ENCODE measurements around the gene OTOP2.

DNA sequence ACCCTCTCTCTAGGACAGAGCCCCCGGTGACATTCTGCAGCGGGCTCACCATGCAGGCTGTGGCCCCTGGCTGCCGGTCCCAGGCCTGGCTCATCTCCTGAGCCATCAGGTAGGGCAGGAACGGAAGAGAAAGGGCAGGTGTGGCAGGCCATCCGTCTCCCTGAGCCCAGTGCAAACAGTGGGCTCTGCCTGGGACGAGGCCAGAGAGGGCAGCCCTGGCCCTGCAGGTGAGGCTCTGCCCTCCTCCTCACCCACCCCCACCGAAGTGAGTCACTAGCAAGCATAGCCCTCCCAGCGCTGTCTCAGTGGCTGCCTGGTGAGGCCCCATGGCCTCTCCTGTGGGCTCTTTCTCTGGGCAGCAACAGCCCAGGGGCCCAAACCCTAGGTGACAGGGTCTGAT, 26.1 kb downstream of the OTOP2 start:
- TF ChIP-seq, protein P1, sequence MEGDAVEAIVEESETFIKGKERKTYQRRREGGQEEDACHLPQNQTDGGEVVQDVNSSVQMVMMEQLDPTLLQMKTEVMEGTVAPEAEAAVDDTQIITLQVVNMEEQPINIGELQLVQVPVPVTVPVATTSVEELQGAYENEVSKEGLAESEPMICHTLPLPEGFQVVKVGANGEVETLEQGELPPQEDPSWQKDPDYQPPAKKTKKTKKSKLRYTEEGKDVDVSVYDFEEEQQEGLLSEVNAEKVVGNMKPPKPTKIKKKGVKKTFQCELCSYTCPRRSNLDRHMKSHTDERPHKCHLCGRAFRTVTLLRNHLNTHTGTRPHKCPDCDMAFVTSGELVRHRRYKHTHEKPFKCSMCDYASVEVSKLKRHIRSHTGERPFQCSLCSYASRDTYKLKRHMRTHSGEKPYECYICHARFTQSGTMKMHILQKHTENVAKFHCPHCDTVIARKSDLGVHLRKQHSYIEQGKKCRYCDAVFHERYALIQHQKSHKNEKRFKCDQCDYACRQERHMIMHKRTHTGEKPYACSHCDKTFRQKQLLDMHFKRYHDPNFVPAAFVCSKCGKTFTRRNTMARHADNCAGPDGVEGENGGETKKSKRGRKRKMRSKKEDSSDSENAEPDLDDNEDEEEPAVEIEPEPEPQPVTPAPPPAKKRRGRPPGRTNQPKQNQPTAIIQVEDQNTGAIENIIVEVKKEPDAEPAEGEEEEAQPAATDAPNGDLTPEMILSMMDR (IDR thresholded peaks at IDR 0.05; ENCODE audit: insufficient read depth, low read length, poor library complexity, severe bottlenecking) = no peak
- TF ChIP-seq EZH2phosphoT487 (conservative IDR thresholded peaks at IDR 0.05; ENCODE audit: low read length) = no peak

Data from SU-DHL-6 (cell line).